ENCODE data around the gene CACTIN. TPM values are rescaled to one million over a fixed set of nuclear protein-coding genes. Genes with fewer than 3 reads are reported as not detected.

CACTIN gene
- total RNA-seq, 2 donors from 2014 or later, result 38.2 to 52.8 TPM

DNA sequence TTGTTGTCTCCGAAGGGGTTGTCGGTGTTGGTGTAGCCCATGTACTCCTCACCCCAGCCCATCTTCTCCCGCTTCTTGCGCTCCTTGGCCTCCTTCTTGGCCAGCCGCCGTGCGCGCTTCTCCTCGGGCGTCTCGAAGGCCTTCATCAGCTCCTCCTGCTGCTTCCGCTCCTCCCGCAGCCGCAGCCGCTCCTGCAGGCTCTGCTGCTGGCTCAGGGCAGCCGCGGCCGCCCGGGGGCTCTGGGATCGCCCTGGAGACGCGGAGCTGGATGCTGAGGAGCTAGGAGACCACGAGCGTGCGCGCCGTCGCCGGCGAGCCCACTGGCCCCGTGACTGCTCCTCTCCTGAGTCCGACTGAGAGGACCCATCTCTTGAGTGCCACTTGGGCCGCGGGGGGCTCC, 2.9 kb downstream of the CACTIN start:
- Histone ChIP-seq H3K27me3 (replicated peaks; ENCODE audit: insufficient read depth) (no peaks in the 10 kb centered on the region), H3K9me3 (no peaks in the 10 kb centered on the region), H3K36me3 (peaks cover 0 to 6% of the 10 kb centered on the region in 2 donors), H3K4me3 (no peak overlapping the region), H3K4me1 (replicated peaks) (peaks cover 7% of the 10 kb centered on the region), H3K27ac (no peak overlapping the region)
- intact Hi-C loops (cut with DNase I), result no loop called here
- TF ChIP-seq, protein P1, sequence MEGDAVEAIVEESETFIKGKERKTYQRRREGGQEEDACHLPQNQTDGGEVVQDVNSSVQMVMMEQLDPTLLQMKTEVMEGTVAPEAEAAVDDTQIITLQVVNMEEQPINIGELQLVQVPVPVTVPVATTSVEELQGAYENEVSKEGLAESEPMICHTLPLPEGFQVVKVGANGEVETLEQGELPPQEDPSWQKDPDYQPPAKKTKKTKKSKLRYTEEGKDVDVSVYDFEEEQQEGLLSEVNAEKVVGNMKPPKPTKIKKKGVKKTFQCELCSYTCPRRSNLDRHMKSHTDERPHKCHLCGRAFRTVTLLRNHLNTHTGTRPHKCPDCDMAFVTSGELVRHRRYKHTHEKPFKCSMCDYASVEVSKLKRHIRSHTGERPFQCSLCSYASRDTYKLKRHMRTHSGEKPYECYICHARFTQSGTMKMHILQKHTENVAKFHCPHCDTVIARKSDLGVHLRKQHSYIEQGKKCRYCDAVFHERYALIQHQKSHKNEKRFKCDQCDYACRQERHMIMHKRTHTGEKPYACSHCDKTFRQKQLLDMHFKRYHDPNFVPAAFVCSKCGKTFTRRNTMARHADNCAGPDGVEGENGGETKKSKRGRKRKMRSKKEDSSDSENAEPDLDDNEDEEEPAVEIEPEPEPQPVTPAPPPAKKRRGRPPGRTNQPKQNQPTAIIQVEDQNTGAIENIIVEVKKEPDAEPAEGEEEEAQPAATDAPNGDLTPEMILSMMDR (IDR thresholded peaks at IDR 0.05), result no peak
- TF ChIP-seq POLR2AphosphoS5 (IDR thresholded peaks at IDR 0.05), result no peak
- no peak for TF ChIP-seq POLR2A (IDR thresholded peaks at IDR 0.05)
- no peak for DNase-seq (ENCODE audit: low spot score)
- WGBS, result 91% methylated on average over 18 of the region's 34 CpGs

DNA sequence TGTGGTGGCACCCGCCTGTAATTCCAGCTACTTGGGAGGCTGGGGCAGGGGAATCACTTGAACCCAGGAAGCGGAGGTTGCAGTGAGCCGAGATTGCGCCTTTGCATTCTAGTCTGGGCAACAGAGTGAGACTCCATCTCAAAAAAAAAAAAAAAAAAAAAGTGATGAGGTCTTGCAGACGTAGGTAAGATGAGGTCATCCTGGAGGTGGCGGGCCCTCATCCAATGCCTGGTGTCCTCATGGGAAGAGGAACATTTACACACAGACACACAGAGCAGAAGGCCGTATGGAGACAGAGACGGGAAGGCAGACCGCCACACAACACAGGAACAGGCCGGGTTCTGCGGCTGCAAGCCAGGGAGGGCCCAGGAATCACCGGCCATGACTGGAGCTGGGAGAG, 4.4 kb downstream of the CACTIN start:
- no peaks in the 10 kb centered on the region for H3K27me3 ChIP-seq (replicated peaks; ENCODE audit: insufficient read depth)
- H3K4me1 ChIP-seq (replicated peaks), result peaks cover 7% of the 10 kb centered on the region
- DNase-seq (ENCODE audit: low spot score), result no peak
- TF ChIP-seq POLR2A (IDR thresholded peaks at IDR 0.05), result no peak
- TF ChIP-seq, protein P1 (IDR thresholded peaks at IDR 0.05), result no peak
- no peak for TF ChIP-seq POLR2AphosphoS5 (IDR thresholded peaks at IDR 0.05)
- no peaks in the 10 kb centered on the region for H3K9me3 ChIP-seq
- WGBS, result 90% methylated on average over 12 of the region's 12 CpGs
- H3K4me3 ChIP-seq, result no peak overlapping the region
- H3K27ac ChIP-seq, result no peak overlapping the region
- intact Hi-C loops (cut with DNase I), result no loop called here
- H3K36me3 ChIP-seq, result peaks cover 0 to 6% of the 10 kb centered on the region in 2 donors

DNA sequence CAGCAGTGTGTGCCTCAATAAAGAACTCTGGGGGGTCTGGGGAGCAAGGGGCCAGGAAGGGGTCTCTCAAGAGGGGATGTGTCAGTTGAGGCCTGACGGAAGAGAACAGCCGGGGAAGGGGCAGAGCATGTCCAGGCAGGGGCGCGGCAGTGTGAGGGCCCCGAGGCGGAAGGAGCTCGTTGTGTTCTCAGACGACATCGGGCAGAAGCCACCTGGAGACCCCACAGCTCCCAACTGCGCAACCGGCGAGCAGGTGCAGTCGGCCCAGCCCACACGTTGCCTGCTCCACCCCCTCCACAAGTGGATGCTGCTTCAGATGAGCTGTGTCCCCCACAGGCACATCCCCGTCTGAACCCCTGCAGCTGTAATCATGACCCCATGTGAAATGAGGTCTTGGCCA, 4.9 kb downstream of the CACTIN start:
- Histone ChIP-seq H3K36me3 (peaks cover 0 to 6% of the 10 kb centered on the region in 2 donors), H3K4me1 (replicated peaks) (peaks cover 7% of the 10 kb centered on the region), H3K9me3 (no peaks in the 10 kb centered on the region), H3K27ac (no peak overlapping the region), H3K27me3 (replicated peaks; ENCODE audit: insufficient read depth) (no peaks in the 10 kb centered on the region), H3K4me3 (no peak overlapping the region)
- 91% methylated on average over 15 of the region's 15 CpGs for WGBS
- no peak for DNase-seq (ENCODE audit: low spot score)
- intact Hi-C loops (cut with DNase I), result no loop called here
- TF ChIP-seq POLR2A (IDR thresholded peaks at IDR 0.05) (no peak), POLR2AphosphoS5 (IDR thresholded peaks at IDR 0.05) (no peak)
- TF ChIP-seq, protein P1 (IDR thresholded peaks at IDR 0.05), result no peak

GRCh38 chr19:3620817-3621547, 5.6 kb downstream of the CACTIN start:
- intact Hi-C loops (cut with DNase I), result no loop called here
- Histone ChIP-seq H3K4me1 (replicated peaks) (peaks cover 7% of the 10 kb centered on the region), H3K27me3 (replicated peaks; ENCODE audit: insufficient read depth) (no peaks in the 10 kb centered on the region), H3K4me3 (no peak overlapping the region), H3K27ac (no peak overlapping the region), H3K9me3 (no peaks in the 10 kb centered on the region), H3K36me3 (peaks cover 0 to 6% of the 10 kb centered on the region in 2 donors)
- no peak for TF ChIP-seq POLR2A (IDR thresholded peaks at IDR 0.05)
- TF ChIP-seq, protein P1 (IDR thresholded peaks at IDR 0.05), result no peak
- TF ChIP-seq POLR2AphosphoS5 (IDR thresholded peaks at IDR 0.05), result no peak
- no peak for DNase-seq (ENCODE audit: low spot score)
- WGBS, result 92% methylated on average over 23 of the region's 24 CpGs
